Endothelial cell of umbilical vein (primary cell): ENCODE measurements around the gene TOR1AIP1. TPM values are rescaled to one million over a fixed set of nuclear protein-coding genes. Genes with fewer than 3 reads are reported as not detected.

Experiments
- BruUV-seq: library from RNA; stranded (reverse); fragments of 400-500 nt; replicated peaks from 2 replicates; lab custom pipeline; 2021; lab: Mats Ljungman, UMichigan
- CTCF ChIA-PET: fragments of 300-600, 350-600 bp; sonication (Branson Sonifier 250); formaldehyde crosslinking; loops from one replicate; lab custom pipeline; 2021; ENCODE audit warnings: antibody characterized with exemption, inconsistent platforms; lab: Charles Lee
- POLR2A ChIA-PET: fragments of 300-600, 350-600 bp; sonication (Branson Sonifier 250); formaldehyde crosslinking; loops from one replicate; lab custom pipeline; 2021; ENCODE audit warnings: antibody characterized with exemption, inconsistent platforms; lab: Charles Lee
- DNase-seq: peaks from one replicate; pipeline ENCODE4 v3.0.0-alpha.2; 2011; ENCODE audit warnings: low read depth, low spot score
- FAIRE-seq: peaks from 2 replicates; lab custom pipeline; 2011; peaks lifted over from hg19 to GRCh38; lab: Jason Lieb, UNC
- H2AFZ ChIP-seq: 2 replicates; pipeline ENCODE4 v1.6.0; 2012; ENCODE audit warnings: low read depth, low read length, control low read depth, inconsistent platforms
- H3K27ac ChIP-seq: 2 replicates; pipeline ENCODE4 v1.5.1; 2011; ENCODE audit warnings: low read depth, mild to moderate bottlenecking, control low read depth, low read length, moderate library complexity; ENCODE audit not compliant: insufficient read depth
- H3K27me3 ChIP-seq, 2 experiments: 2 replicates each; pipeline versions ENCODE4 v1.6.0 to v1.6.1; 2011; ENCODE audit warnings: low read length in 2 of 2, mixed read lengths in 1 of 2; ENCODE audit not compliant: control insufficient read depth in 2 of 2, insufficient read depth in 2 of 2
- H3K36me3 ChIP-seq, 2 experiments: 2 replicates in 1 of 2; 3 replicates in 1 of 2; pipeline ENCODE4 v1.5.1; 2011; ENCODE audit warnings: low read length in 2 of 2, mild to moderate bottlenecking in 1 of 2, moderate library complexity in 1 of 2; ENCODE audit not compliant: control insufficient read depth in 2 of 2, insufficient read depth in 2 of 2; ENCODE audit errors: extremely low read depth in 1 of 2
- H3K4me1 ChIP-seq: 3 replicates; pipeline ENCODE4 v1.5.1; 2011; ENCODE audit warnings: mild to moderate bottlenecking, low read length; ENCODE audit not compliant: control insufficient read depth, insufficient read depth; ENCODE audit errors: extremely low read depth
- H3K4me2 ChIP-seq: 2 replicates; pipeline ENCODE4 v1.6.1; 2011; ENCODE audit warnings: low read length, control low read depth, mixed read lengths; ENCODE audit not compliant: insufficient read depth
- H3K4me3 ChIP-seq, 3 experiments: fragments of 200-600 bp in 1 of 3; sonication (generic), shearing (Covaris generic) in 1 of 3; replicated peaks in 1 of 3; 2 replicates each; pipeline ENCODE4 v1.5.1; 2011 to 2016; ENCODE audit warnings: control low read depth in 3 of 3, low read length in 3 of 3, mild to moderate bottlenecking in 2 of 3, inconsistent platforms in 1 of 3, low read depth in 1 of 3, moderate library complexity in 1 of 3; ENCODE audit not compliant: insufficient read depth in 1 of 3
- H3K79me2 ChIP-seq: 2 replicates; pipeline ENCODE4 v1.6.0; 2012; ENCODE audit warnings: low read length, inconsistent platforms; ENCODE audit not compliant: control insufficient read depth, insufficient read depth
- H3K9ac ChIP-seq: replicated peaks from 2 replicates; pipeline ENCODE3; 2011; ENCODE audit warnings: low read length, control low read depth; ENCODE audit not compliant: insufficient read depth; ENCODE audit errors: extremely low read depth
- H3K9me1 ChIP-seq: replicated peaks from 3 replicates; pipeline ENCODE4 v1.6.0; 2011; ENCODE audit warnings: mild to moderate bottlenecking, low read length; ENCODE audit not compliant: control insufficient read depth, insufficient read depth; ENCODE audit errors: extremely low read depth
- H3K9me3 ChIP-seq: replicated peaks from 2 replicates; pipeline ENCODE4 v1.5.1; 2012; ENCODE audit warnings: low read length, inconsistent platforms; ENCODE audit not compliant: control insufficient read depth, insufficient read depth
- H4K20me1 ChIP-seq: replicated peaks from 2 replicates; pipeline ENCODE3; 2011; ENCODE audit warnings: mild to moderate bottlenecking, low read length; ENCODE audit not compliant: control insufficient read depth, insufficient read depth; ENCODE audit errors: extremely low read depth
- CTCF ChIP-seq, 2 donors: IDR thresholded peaks; 1 replicate in 1 of 2; 2 replicates in 1 of 2; pipeline ENCODE4 v1.5.1; 2011; ENCODE audit warnings: low read length in 2 of 2, mild to moderate bottlenecking in 2 of 2, moderate library complexity in 2 of 2, control low read depth in 1 of 2, inconsistent platforms in 1 of 2, low read depth in 1 of 2; ENCODE audit not compliant: insufficient read depth in 1 of 2; ENCODE audit errors: extremely low read depth in 1 of 2
- EZH2 ChIP-seq: IDR thresholded peaks from 2 replicates; pipeline ENCODE4 v1.6.1; 2012; ENCODE audit warnings: borderline replicate concordance, low read depth, mild to moderate bottlenecking, moderate library complexity, low read length, inconsistent platforms; ENCODE audit not compliant: severe bottlenecking
- FOS ChIP-seq: IDR thresholded peaks from 2 replicates; pipeline ENCODE4 v1.6.1; 2011; ENCODE audit warnings: mild to moderate bottlenecking, low read length, moderate library complexity, borderline replicate concordance; ENCODE audit not compliant: insufficient read depth
- GATA2 ChIP-seq: IDR thresholded peaks from 2 replicates; pipeline ENCODE4 v1.7.0; 2011; ENCODE audit warnings: low read depth, mild to moderate bottlenecking, moderate library complexity, mixed read lengths, low read length; ENCODE audit not compliant: insufficient read length, insufficient read depth
- JUN ChIP-seq: IDR thresholded peaks from 2 replicates; pipeline ENCODE4 v1.6.1; 2011; ENCODE audit warnings: borderline replicate concordance, low read depth; ENCODE audit not compliant: insufficient read length, insufficient read depth
- MAX ChIP-seq: IDR thresholded peaks from 2 replicates; pipeline ENCODE4 v1.6.1; 2011; ENCODE audit not compliant: insufficient read depth, insufficient read length
- MYC ChIP-seq: IDR thresholded peaks from one replicate; pipeline ENCODE4 v1.6.1; 2011; ENCODE audit warnings: mild to moderate bottlenecking, low read depth, low read length
- POLR2A ChIP-seq: IDR thresholded peaks from 2 replicates; pipeline ENCODE4 v1.6.1; 2012; ENCODE audit warnings: low read depth, mild to moderate bottlenecking, control low read depth, low read length
- POLR2AphosphoS5 ChIP-seq: IDR thresholded peaks from 2 replicates; pipeline ENCODE4 v1.6.1; 2012; ENCODE audit warnings: low read depth, mild to moderate bottlenecking, control low read depth, low read length, moderate library complexity; ENCODE audit not compliant: insufficient read depth
- dilution Hi-C: fragments of 300-500 bp; cut with MboI; formaldehyde crosslinking; loops from one replicate; pipeline ENCODE4 v1.15.0; 2019; ENCODE audit warnings: low sequenced_read_pairs; ENCODE audit not compliant: extremely low pct_ligation_motif_present
- intact Hi-C: fragments of 100-400 bp; cut with micrococcal nuclease; formaldehyde crosslinking; loops from one replicate; pipeline ENCODE4 v1.10.0; 2022
- polyA plus RNA-seq, 4 experiments: library from polyadenylated mRNA; depleted of rRNA in 3 of 4; stranded (reverse) in 3 of 4; unstranded in 1 of 4; fragments of >200 nt; gene quantifications; 2 replicates each; pipeline versions ENCODE4 v1.2.1 to v1.2.3, GENCODE V29; 2011 to 2012; ENCODE audit warnings: missing spikeins in 1 of 4
- total RNA-seq: library from RNA; stranded (reverse); gene quantifications from 2 replicates; pipeline ENCODE4 v1.2.3, GENCODE V29; 2021

TOR1AIP1 gene
- total and polyA plus RNA-seq, 2 donors (not counting 3 experiments of a cell fraction or from before 2014, with no cell fraction given), result 12.0 to 28.8 TPM

GRCh38 chr1:179923029-179923428, 40.9 kb downstream of the TOR1AIP1 start:
- Histone ChIP-seq H2AFZ (no peak overlapping the region), H3K27me3 (no peaks in the 10 kb centered on the region), H3K4me1 (no peaks in the 10 kb centered on the region), H3K9ac (no peak overlapping the region), H3K36me3 (peaks cover 0 to 6% of the 10 kb centered on the region in 2 experiments), H3K9me1 (peaks cover 1% of the 10 kb centered on the region), H4K20me1 (no peaks in the 10 kb centered on the region), H3K4me3 (no peak overlapping the region), H3K27ac (no peak overlapping the region), H3K4me2 (no peak overlapping the region), H3K79me2 (no peaks in the 10 kb centered on the region), H3K9me3 (no peaks in the 10 kb centered on the region)
- DNase-seq (no peak), FAIRE-seq (no peak)
- no peak for TF ChIP-seq GATA2
- no peak for TF ChIP-seq JUN
- TF ChIP-seq MYC, result no peak
- TF ChIP-seq FOS, result no peak
- TF ChIP-seq POLR2AphosphoS5, result no peak
- no peak for TF ChIP-seq MAX
- no peak for TF ChIP-seq CTCF (IDR thresholded peaks at IDR 0.05; ENCODE audit: extremely low read depth in 1 of 2, insufficient read depth in 1 of 2, low read depth in 1 of 2, low read length in 2 of 2)
- TF ChIP-seq EZH2, result no peak
- TF ChIP-seq POLR2A, result no peak
- ChIA-PET CTCF (interaction anchor here (1.3 to 1.8 kb wide), 3 partner anchors 10 to 246 kb away, joined by 3 to 5 read pairs (median 3); no protein-coding TSS in a partner anchor), POLR2A (no interaction called here)
- intact Hi-C loops, result no loop called here
- BruUV-seq, result no TSS peak
- dilution Hi-C loops, result no loop called here
